Activated CD4-positive, alpha-beta T cell treated with anti-CD3 and anti-CD28 coated beads, Interleukin-2, amount 50 U/mL, for 16 hours (primary cell): ENCODE data around the gene PRKAB2.
"Not testable (repeated sequence)": the region's sequence is repeated elsewhere in the genome, so short reads cannot be mapped to it uniquely, and the experiment has no call there.

Experiments used
- DNase-seq: peaks from one replicate; pipeline ENCODE4 v3.0.0-alpha.2; 2020

The PRKAB2 gene

GRCh38 chr1:147171399-147172167 is 687 bp downstream of the PRKAB2 start:
- DNase-seq: no peak

- no peak for DNase-seq
These were observed 2.2 kb downstream of the PRKAB2 start for GRCh38 chr1:147169840-147170674.

- no peak for DNase-seq
These were observed 3.1 kb downstream of the PRKAB2 start for GRCh38 chr1:147169171-147169570.

- DNase-seq: no peak
These were observed 3.6 kb downstream of the PRKAB2 start for GRCh38 chr1:147168626-147169058.

GRCh38 chr1:147167365-147167764 is 4.9 kb downstream of the PRKAB2 start:
- no peak for DNase-seq

- no peak for DNase-seq
These were observed 9.3 kb downstream of the PRKAB2 start for GRCh38 chr1:147163019-147163418.

GRCh38 chr1:147162093-147162492 is 10.2 kb downstream of the PRKAB2 start:
- no peak for DNase-seq

GRCh38 chr1:147157116-147157515 is 15.2 kb downstream of the PRKAB2 start:
- DNase-seq: not testable (repeated sequence)

GRCh38 chr1:147156642-147157041 is 15.6 kb downstream of the PRKAB2 start:
- DNase-seq: no peak

- DNase-seq: no peak
These were observed 19.5 kb downstream of the PRKAB2 start for GRCh38 chr1:147152772-147153171.

GRCh38 chr1:147151244-147151643 is 21.0 kb downstream of the PRKAB2 start:
- no peak for DNase-seq

- no peak for DNase-seq
These were observed 29.4 kb downstream of the PRKAB2 start for GRCh38 chr1:147142886-147143285.

GRCh38 chr1:147130721-147131120 is 41.5 kb downstream of the PRKAB2 start:
- not testable (repeated sequence) for DNase-seq

- no peak for DNase-seq
These were observed 43.0 kb downstream of the PRKAB2 start for GRCh38 chr1:147129116-147129873.

GRCh38 chr1:147124266-147124665 is 48.0 kb downstream of the PRKAB2 start:
- no peak for DNase-seq

- DNase-seq: no peak
These were observed 55.2 kb downstream of the PRKAB2 start for GRCh38 chr1:147117109-147117508.

GRCh38 chr1:147115496-147115895 is 56.8 kb downstream of the PRKAB2 start:
- no peak for DNase-seq

GRCh38 chr1:147115079-147115478 is 57.2 kb downstream of the PRKAB2 start:
- DNase-seq: not testable (repeated sequence)

GRCh38 chr1:147114353-147114752 is 57.9 kb downstream of the PRKAB2 start:
- not testable (repeated sequence) for DNase-seq

GRCh38 chr1:147111381-147112130 is 60.7 kb downstream of the PRKAB2 start:
- DNase-seq: no peak

GRCh38 chr1:147110872-147111271 is 61.4 kb downstream of the PRKAB2 start:
- no peak for DNase-seq

GRCh38 chr1:147110434-147110833 is 61.8 kb downstream of the PRKAB2 start:
- DNase-seq: no peak

GRCh38 chr1:147109762-147110161 is 62.5 kb downstream of the PRKAB2 start:
- DNase-seq: no peak
